Activated CD4-positive, alpha-beta T cell treated with anti-CD3 and anti-CD28 coated beads, Interleukin-2, Interleukin-6, amounts not matched to agents 100 ng/mL and 50 ng/mL, durations not matched to agents 16 hours and 8 hours (primary cell): ENCODE measurements around the gene PLEKHG5.
A peak's percentile ranks its signal among the peaks of the same experiment; 100 is the strongest.
"Not testable (repeated sequence)": the region's sequence is repeated elsewhere in the genome, so short reads cannot be mapped to it uniquely, and the experiment has no call there.

Experiments
- DNase-seq: peaks from one replicate; pipeline ENCODE4 v3.0.0-alpha.2; 2020

Gene PLEKHG5

GRCh38 chr1:6461538-6462411 is 29.7 kb downstream of the PLEKHG5 start:
- no peak for DNase-seq

- no peak for DNase-seq
Measured at GRCh38 chr1:6461051-6461530, 30.4 kb downstream of the PLEKHG5 start.

- peak; percentile 89 for DNase-seq
Measured at GRCh38 chr1:6460301-6461050, 31.0 kb downstream of the PLEKHG5 start.

- DNase-seq: peak; percentile 58
Measured at GRCh38 chr1:6459850-6460265, 31.6 kb downstream of the PLEKHG5 start.

GRCh38 chr1:6456800-6457466 is 34.5 kb downstream of the PLEKHG5 start:
- no peak for DNase-seq

- DNase-seq: not testable (repeated sequence)
Measured at GRCh38 chr1:6455752-6456520, 35.5 kb downstream of the PLEKHG5 start.

GRCh38 chr1:6454856-6455751 is 36.4 kb downstream of the PLEKHG5 start:
- DNase-seq: peak; percentile 26

- not testable (repeated sequence) for DNase-seq
Measured at GRCh38 chr1:6453895-6454855, 37.3 kb downstream of the PLEKHG5 start.

- no peak for DNase-seq
Measured at GRCh38 chr1:6450943-6451373, 40.5 kb downstream of the PLEKHG5 start.

- DNase-seq: not testable (repeated sequence)
Measured at GRCh38 chr1:6450486-6450885, 41.0 kb downstream of the PLEKHG5 start.

- no peak for DNase-seq
Measured at GRCh38 chr1:6450005-6450450, 41.4 kb downstream of the PLEKHG5 start.

GRCh38 chr1:6448749-6449631 is 42.5 kb downstream of the PLEKHG5 start:
- DNase-seq: no peak

- DNase-seq: no peak
Measured at GRCh38 chr1:6447818-6448748, 43.4 kb downstream of the PLEKHG5 start.

- no peak for DNase-seq
Measured at GRCh38 chr1:6447016-6447817, 44.2 kb downstream of the PLEKHG5 start.

- DNase-seq: no peak
Measured at GRCh38 chr1:6446665-6447015, 44.8 kb downstream of the PLEKHG5 start.

- DNase-seq: not testable (repeated sequence)
Measured at GRCh38 chr1:6445929-6446328, 45.5 kb downstream of the PLEKHG5 start.
